HG02885 (cell line): ENCODE measurements around the gene YTHDC2.
"Not testable (repeated sequence)": the region's sequence is repeated elsewhere in the genome, so short reads cannot be mapped to it uniquely, and the experiment has no call there.

Source experiments
- ATAC-seq: cut with Tn5 transposase; IDR thresholded peaks from one replicate; pipeline ENCODE4 v1.9.1; 2021; ENCODE audit warnings: mild to moderate bottlenecking; ENCODE audit not compliant: unreplicated experiment, poor library complexity

YTHDC2 gene

DNA sequence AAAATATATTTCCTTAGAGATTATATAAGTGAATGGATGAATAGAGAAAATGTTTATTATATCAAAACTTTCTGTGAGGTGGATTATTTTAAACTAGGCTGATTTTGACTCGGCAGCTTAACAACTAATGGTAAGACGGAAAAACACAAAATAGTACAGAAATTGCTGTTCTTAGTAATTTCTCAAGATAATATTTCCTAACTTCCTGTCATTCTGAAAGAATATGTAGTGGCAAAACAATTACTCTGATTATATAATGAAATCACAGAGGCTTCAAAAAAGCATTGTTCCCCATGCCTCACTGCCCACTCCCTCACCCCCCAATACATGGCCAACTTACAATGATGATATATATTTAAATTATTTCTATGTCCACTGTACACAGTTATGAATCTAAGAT, 85.4 kb downstream of the YTHDC2 start:
- ATAC-seq, result no peak

DNA sequence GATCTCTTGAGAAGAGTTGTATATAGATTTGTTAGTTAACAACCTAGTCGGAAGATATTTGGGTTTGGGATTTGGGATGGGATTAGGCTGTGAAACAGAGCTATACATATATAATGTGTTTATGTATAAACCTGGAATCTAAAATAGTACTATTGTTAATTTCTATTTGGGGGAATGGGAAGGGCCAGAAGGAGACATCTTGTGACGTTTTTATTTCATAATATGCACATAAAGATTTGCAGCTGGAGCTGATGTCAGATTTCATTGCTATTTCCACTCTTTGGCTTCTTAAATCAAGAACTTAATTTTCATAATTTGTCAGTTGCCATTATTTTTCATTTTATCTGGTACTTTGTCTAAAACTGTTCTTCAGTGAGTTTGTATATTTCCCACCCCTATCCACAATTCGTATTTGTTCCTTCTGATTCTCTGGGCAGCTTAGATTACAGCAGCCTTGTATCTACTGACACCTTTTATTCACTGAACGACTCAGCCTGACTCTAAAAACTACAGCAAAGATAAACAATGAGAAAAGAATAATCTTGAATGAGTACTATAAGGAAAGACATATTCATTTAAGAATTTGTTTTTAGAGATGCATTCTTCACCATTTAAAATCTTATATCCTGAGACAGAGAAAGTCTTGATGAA, 86.9 kb downstream of the YTHDC2 start:
- no peak for ATAC-seq

DNA sequence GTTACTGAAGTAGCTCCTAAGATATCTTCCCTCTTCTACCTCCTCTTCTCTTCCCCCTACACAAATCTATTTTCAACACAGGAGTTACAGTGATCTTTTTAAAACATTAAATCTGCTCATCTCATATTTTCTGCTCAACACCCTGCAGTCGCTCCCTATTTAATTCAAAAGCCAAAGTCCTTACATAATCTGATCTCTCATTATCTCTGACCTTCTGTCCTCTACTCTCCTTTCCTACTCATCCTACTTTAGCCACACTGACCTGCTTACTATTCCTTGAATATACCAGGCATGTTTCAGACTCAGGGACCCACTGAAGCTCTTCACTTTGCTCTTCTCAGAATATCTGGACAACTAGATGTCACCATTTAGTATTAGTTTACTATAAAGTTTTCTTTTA, 87.9 kb downstream of the YTHDC2 start:
- ATAC-seq, result no peak

DNA sequence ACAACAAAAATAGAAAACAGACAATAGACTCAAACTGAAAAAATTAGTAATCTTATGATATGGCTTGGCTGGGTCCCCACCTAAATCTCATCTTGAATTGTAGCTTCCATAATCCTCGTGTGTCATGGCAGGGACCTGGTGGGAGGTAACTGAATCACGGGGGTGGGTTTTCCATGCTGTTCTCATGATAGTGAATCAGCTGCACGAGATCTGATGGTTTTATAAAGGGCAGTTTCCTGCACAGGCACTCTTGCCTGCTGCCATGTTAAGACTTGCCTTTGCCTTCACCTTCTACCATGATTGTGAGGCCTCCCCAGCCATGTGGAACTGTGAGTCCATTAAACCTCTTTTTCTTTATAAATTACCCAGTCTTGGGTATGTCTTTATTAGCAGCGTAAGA, 89.8 kb downstream of the YTHDC2 start:
- ATAC-seq, result not testable (repeated sequence)

DNA sequence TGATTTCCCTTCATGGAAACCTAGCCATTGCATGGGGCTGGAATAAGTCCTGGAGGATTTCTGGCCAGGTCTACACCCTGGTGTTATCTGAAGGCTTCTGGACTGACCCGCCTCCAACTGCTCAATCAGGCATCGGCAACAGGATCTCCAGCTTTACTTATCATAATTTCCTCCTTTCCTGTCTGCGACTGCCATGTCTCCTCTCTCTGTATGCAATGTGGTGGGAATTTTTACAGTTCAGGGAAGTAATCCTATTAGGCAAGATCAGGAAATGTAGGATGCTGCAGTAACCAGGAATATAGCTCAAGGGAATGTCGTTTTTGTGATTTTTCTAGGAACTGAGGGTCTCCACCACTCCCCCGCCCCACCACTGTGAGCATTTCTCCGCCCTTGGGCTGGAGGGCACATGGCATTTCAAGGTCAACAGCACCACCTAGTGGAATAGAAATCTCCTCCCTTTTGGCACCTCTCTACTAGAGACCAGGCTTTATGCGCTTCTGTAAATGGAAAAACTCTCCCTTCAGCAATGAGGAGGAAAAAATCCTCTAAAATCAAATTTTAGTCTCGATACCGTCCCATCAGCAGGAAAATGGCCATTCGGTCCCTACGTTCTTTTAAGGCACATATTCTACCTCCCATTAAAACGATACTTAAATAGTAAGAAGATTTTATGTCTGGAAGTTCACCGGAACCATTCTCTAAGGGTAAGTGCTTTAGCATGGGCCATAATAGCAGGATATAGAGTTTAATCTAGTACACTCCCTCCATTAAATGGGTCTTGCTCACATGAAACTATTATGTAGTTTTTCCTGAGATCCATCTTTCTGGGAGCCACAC, 93.0 kb downstream of the YTHDC2 start:
- ATAC-seq, result peak; percentile 95

DNA sequence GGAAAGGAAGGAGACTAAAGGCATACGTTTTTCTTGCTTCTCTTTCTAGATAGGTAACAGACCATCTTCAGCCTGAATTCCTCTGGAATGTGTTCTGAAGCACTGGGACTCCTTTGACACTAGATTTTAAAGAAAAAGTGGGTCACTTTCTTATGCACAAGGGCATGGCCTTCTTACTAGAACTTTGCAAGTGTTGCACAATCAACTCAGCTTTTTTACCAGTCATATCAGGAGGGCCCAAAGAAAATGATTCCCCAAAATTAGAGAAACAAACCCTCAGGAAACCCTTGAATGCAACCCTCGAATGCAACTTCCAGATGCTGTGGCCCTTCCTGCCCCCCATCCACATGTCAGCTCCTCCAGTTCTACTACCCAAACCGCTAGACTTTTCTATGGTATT, 93.9 kb downstream of the YTHDC2 start:
- ATAC-seq, result no peak

DNA sequence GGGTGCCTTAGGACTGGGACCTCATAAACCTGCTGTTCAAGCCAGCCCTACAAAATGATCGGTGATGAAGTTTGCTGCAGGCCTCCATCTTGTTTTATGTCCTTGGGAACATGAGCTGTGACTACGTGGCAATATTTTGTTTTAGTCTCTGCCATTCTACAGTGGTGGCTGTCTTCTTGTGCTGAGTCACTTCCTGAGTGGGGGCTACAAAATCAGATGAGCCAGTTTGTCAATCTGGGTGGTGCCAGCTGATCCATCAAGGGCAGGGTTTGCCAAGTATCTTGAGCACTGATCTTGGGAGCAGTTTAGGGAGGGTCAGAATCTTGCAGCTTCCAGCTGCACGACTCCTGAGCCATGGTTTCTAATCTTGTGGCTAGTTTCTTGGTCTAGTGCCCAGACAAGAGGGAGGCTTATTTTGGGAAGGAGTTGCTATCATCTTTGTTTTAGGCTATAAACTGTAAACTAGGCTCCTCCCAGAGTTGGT, 94.7 kb downstream of the YTHDC2 start:
- ATAC-seq, result no peak

DNA sequence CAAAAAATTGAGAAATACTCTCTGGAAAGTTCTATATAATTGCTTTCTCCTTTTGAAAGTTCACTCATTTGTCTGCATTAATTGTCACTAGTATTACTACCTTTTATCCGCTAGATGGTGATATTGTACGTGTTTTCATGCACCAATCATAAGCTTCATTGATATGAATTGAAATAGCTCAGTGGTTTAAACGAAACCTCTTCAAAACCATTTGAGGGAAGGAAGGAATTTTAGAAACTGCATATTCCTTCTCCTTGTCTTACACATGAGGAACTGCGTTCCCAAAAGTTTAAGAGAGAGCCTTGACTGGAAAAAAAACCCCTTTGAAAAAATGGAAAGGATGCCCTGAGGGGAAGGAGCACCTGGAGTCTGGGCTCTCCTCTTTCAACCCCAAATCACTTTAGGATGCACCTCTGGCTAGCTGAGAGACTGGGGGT, 98.6 kb downstream of the YTHDC2 start:
- peak; percentile 85 for ATAC-seq

DNA sequence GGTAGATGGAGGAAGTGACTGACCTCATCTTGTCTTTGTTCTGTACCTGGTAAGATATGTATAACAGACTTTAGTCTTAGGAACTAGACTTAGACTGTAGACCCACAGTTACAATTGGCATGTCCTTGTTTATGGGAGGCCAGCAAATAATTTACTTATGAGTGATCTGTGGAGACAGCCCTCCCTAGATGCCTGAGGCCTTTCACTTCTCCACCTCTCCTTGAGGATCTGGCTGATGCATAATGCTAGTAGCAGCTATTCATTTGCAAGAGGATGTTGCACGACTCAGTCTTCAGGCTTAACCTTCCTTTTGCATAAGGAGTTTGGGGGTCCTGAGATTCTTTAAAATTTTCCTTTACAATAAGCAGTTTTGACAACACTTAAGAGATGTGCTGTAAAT, 100.7 kb downstream of the YTHDC2 start:
- ATAC-seq, result no peak

DNA sequence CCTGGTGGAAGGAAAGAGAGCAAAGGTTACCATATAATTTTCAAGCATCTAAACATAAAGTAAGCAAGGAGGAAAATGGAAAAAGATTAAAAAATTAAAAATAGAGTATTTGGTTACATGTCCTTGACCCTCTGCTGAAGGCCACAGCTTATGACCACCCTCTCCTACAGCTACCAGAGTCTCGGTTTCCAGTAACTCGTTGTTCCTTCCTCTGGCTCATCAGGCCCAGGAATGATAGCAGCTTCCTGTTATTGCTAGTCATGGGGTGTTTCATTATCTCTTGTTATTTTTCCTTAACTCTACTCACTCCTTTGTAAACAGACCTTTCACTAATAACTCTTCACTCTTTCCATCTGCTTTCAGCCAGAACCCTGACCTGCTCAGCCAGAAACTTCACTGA, 102.2 kb downstream of the YTHDC2 start:
- ATAC-seq, result no peak

DNA sequence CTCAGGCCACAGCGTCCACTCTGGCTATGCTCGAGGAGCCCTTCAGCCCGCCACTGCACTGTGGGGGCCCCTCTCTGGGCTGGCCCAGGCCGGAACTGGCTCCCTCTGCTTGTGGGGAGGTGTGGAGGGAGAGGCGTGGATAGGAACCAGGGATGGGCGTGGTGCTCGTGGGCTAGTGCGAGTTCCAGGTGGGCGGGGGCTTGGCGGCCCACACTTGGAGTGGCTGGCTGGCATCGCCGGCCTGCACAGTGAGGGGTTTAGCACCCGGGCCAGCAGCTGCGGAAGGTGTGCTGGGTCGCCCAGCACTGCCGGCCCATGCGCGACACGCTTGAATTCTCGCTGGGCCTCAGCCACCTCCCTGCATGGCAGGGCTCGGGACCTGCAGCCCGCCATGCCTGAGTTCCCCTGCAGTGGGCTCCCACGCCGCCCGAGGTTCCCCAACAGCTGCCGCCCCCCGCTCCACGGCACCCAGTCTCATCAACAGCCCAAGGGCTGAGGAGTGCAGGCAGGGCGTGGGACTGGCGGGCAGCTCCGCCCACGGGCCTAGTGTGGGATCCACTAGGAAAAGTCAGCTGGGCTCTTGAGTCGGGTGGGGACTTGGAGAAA, 103.8 kb downstream of the YTHDC2 start:
- no peak for ATAC-seq

DNA sequence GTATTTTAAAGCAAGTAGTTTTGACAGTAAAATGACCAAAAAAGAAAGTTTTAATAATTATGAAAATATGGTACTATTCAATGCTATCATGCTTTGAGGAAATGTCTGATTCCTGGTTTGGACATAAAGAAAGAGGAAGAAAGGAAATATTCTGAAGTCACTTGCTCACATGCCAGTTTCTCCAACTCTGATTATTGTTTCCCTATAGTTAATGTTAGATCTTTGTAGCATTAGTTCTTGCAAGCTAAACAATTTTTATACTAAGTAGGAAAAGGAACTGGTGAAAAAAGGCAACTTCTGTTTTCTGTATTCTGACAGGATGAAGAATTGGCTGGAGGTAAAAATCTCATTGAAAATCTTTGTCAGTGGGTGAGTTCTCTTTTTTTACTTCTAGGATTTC, 119.5 kb downstream of the YTHDC2 start:
- ATAC-seq, result no peak

DNA sequence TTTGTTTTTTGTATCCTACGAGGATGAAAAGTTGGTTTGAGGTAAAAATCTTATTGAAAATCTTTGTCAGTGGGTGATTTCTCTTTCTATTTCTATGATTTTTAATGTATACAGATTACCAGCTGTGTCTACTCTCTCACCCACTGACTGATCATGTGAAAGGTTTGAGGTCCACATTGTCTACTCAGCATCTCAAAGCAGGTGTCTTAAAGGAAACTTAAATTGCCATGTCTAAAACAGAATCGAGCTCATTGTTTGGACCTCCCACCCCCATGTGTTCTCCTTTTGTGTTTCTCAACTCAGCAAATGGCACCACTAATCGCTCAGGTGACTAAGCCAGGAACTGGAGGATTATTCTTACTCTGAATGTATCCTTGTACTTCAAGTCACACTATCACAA, 121.5 kb downstream of the YTHDC2 start:
- ATAC-seq, result no peak

DNA sequence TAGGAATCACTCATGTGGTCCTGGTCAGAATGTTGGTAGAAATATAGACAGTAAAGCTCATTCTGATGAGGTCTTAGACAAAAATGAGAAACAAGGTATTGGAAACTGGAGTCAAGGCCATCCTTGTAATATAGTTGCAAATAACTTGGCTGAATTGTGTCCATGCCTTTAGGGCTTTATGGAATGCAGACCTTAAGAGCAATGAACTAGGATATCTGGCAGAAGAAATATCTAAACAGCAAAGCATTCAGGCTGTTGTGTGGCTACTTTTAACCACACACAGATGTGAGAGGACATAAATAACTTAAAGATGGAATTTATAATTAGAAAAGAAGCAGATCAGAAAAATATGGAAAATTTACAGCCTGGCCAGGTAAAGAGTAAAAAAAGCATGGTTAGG, 128.2 kb downstream of the YTHDC2 start:
- ATAC-seq, result no peak
